K562 (cell line): ENCODE data around the gene ADCY1. TPM values are rescaled to one million over a fixed set of nuclear protein-coding genes. Genes with fewer than 3 reads are reported as not detected.

Source experiments
- ATAC-seq: fragments of 200-7000 bp; cut with Tn5 transposase; 3 replicates; pipeline ENCODE4 v1.9.1; 2020; ENCODE audit warnings: moderate library complexity
- BruUV-seq: library from RNA; stranded (reverse); fragments of 400-500 nt; replicated peaks from 2 replicates; lab custom pipeline; 2021; lab: Mats Ljungman, UMichigan
- CTCF ChIA-PET: fragments of 300-600 bp; formaldehyde crosslinking; extraction: SDS; loops from one replicate; lab custom pipeline; 2021; ENCODE audit warnings: low intra/inter-chr PET ratio; lab: Yijun Ruan, JAX
- POLR2A ChIA-PET: fragments of 300-600, 350-650 bp; sonication (Branson Sonifier 250); formaldehyde crosslinking; extraction: SDS; loops from one replicate; lab custom pipeline; 2021; ENCODE audit warnings: antibody characterized with exemption, inconsistent platforms; lab: Yijun Ruan, JAX
- DNase-seq, 4 experiments: peaks; one replicate each; pipeline versions ENCODE4 v3.0.0 to v3.0.0-alpha.2; 2011 to 2018; ENCODE audit warnings: low spot score in 3 of 4, mixed read lengths in 3 of 4; ENCODE audit errors: extremely low read depth in 1 of 4
- FAIRE-seq: peaks from 2 replicates; lab custom pipeline; 2011; peaks lifted over from hg19 to GRCh38; lab: Jason Lieb, UNC
- H2AFZ ChIP-seq: 2 replicates; pipeline ENCODE4 v1.6.0; 2011; ENCODE audit warnings: low read depth, low read length, control low read depth, inconsistent platforms
- H3K27ac ChIP-seq: fragments of 200-600 bp; 3 replicates; pipeline ENCODE4 v1.8.0; 2011; ENCODE audit warnings: low read depth, mild to moderate bottlenecking, control low read depth, inconsistent platforms, low read length, moderate library complexity, mixed read lengths; ENCODE audit errors: extremely low read depth
- H3K27me3 ChIP-seq, 2 experiments: fragments of 300-600 bp in 1 of 2; 2 replicates in 1 of 2; 3 replicates in 1 of 2; pipeline versions ENCODE4 v1.6.0 to v1.8.0; 2011; ENCODE audit warnings: inconsistent platforms in 2 of 2, low read length in 2 of 2, mild to moderate bottlenecking in 1 of 2, mixed read lengths in 1 of 2, moderate library complexity in 1 of 2; ENCODE audit not compliant: control insufficient read depth in 2 of 2, insufficient read depth in 2 of 2
- H3K36me3 ChIP-seq: fragments of 300-600 bp; 3 replicates; pipeline ENCODE4 v1.8.0; 2011; ENCODE audit warnings: mild to moderate bottlenecking, low read length, inconsistent platforms; ENCODE audit not compliant: control insufficient read depth, insufficient read depth
- H3K4me1 ChIP-seq, 2 experiments: fragments of 200-600 bp in 1 of 2; replicated peaks in 1 of 2; 2 replicates in 1 of 2; 3 replicates in 1 of 2; pipeline versions ENCODE4 v1.5.1 to v1.8.0; 2011; ENCODE audit warnings: inconsistent platforms in 2 of 2, low read length in 2 of 2, mild to moderate bottlenecking in 1 of 2, mixed read lengths in 1 of 2, moderate library complexity in 1 of 2; ENCODE audit not compliant: control insufficient read depth in 2 of 2, insufficient read depth in 2 of 2
- H3K4me2 ChIP-seq: 2 replicates; pipeline ENCODE4 v1.6.1; 2011; ENCODE audit warnings: low read length, control low read depth, inconsistent platforms, mixed read lengths; ENCODE audit not compliant: insufficient read depth
- H3K4me3 ChIP-seq: fragments of 200-600 bp; sonication (generic), shearing (Covaris generic); 2 replicates; pipeline ENCODE4 v1.5.1; 2016; ENCODE audit warnings: control low read depth, inconsistent platforms
- H3K79me2 ChIP-seq: fragments of 200-600 bp; 3 replicates; pipeline ENCODE4 v1.8.0; 2011; ENCODE audit warnings: low read length, inconsistent platforms; ENCODE audit not compliant: control insufficient read depth, insufficient read depth
- H3K9ac ChIP-seq, 2 experiments: 2 replicates each; pipeline versions ENCODE4 v1.6.0 to v1.6.1; 2011; ENCODE audit warnings: low read depth in 2 of 2, low read length in 2 of 2, control low read depth in 1 of 2, inconsistent platforms in 1 of 2, mild to moderate bottlenecking in 1 of 2, mixed read lengths in 1 of 2; ENCODE audit not compliant: insufficient read depth in 1 of 2
- H3K9me1 ChIP-seq: one replicate; pipeline ENCODE4 v1.6.0; 2011; ENCODE audit warnings: inconsistent platforms, mild to moderate bottlenecking, low read length, moderate library complexity; ENCODE audit not compliant: control insufficient read depth, insufficient read depth
- H3K9me3 ChIP-seq: replicated peaks from 2 replicates; pipeline ENCODE4 v1.5.1; 2011; ENCODE audit warnings: low read depth, low read length, inconsistent platforms; ENCODE audit not compliant: control insufficient read depth, insufficient read depth
- H4K20me1 ChIP-seq: replicated peaks from 2 replicates; pipeline ENCODE4 v1.6.1; 2011; ENCODE audit warnings: low read length, inconsistent platforms, mixed read lengths; ENCODE audit not compliant: control insufficient read depth, insufficient read depth
- ARID2 ChIP-seq: fragments of 450-650 bp; IDR thresholded peaks from 2 replicates; pipeline ENCODE4 v1.6.1; 2017; ENCODE audit warnings: antibody characterized with exemption, mild to moderate bottlenecking
- ARID3B ChIP-seq: fragments of 250-450 bp; sonication (Bioruptor Pico); IDR thresholded peaks from 2 replicates; pipeline ENCODE4 v1.4.0; 2020; ENCODE audit warnings: borderline replicate concordance
- CBX1 ChIP-seq: sonication (generic); IDR thresholded peaks from 2 replicates; pipeline ENCODE4 v1.6.1; 2016; ENCODE audit warnings: antibody characterized with exemption, low read depth, mild to moderate bottlenecking
- CBX2 ChIP-seq: fragments of 200-600 bp; sonication (generic); IDR thresholded peaks from one replicate; pipeline ENCODE4 v1.6.1; 2012; ENCODE audit warnings: mild to moderate bottlenecking, low read length, inconsistent platforms; ENCODE audit not compliant: insufficient read depth, poor library complexity, severe bottlenecking
- CTBP1 ChIP-seq: fragments of 450-650 bp; IDR thresholded peaks from 2 replicates; pipeline ENCODE4 v1.6.1; 2016; ENCODE audit warnings: borderline replicate concordance
- ETS2 ChIP-seq: IDR thresholded peaks from 2 replicates; pipeline ENCODE4 v1.6.1; 2016; ENCODE audit warnings: borderline replicate concordance, missing genetic modification characterization, mild to moderate bottlenecking, moderate library complexity, missing compliant biosample characterization; ENCODE audit not compliant: poor library complexity, severe bottlenecking
- GTF2B ChIP-seq: IDR thresholded peaks from 2 replicates; pipeline ENCODE4 v1.6.1; 2011; ENCODE audit not compliant: insufficient read length; ENCODE audit errors: extremely low read depth
- HMG20B ChIP-seq: fragments of 250-450 bp; sonication (Bioruptor Pico); IDR thresholded peaks from 2 replicates; pipeline ENCODE4 v1.5.0; 2021; ENCODE audit warnings: mild to moderate bottlenecking
- KDM1A ChIP-seq, 2 experiments: fragments of 450-650 bp; IDR thresholded peaks; 2 replicates each; pipeline ENCODE4 v1.6.1; 2016; ENCODE audit warnings: mild to moderate bottlenecking in 2 of 2
- KDM4B ChIP-seq, 2 experiments: fragments of 450-650 bp in 1 of 2; sonication (generic) in 1 of 2; IDR thresholded peaks; 2 replicates each; pipeline ENCODE4 v1.6.1; 2016 to 2017; ENCODE audit warnings: borderline replicate concordance in 2 of 2, antibody characterized with exemption in 1 of 2, low read depth in 1 of 2, mild to moderate bottlenecking in 1 of 2
- NFE2 ChIP-seq: IDR thresholded peaks from 2 replicates; pipeline ENCODE4 v1.6.1; 2014; ENCODE audit warnings: antibody characterized with exemption, low read depth
- NFXL1 ChIP-seq: fragments of 450-650 bp; formaldehyde crosslinking; IDR thresholded peaks from 2 replicates; pipeline ENCODE4 v1.4.0; 2021; ENCODE audit warnings: mild to moderate bottlenecking
- POLR3A ChIP-seq: IDR thresholded peaks from 2 replicates; pipeline ENCODE4 v1.6.1; 2011; ENCODE audit warnings: borderline replicate concordance, mild to moderate bottlenecking, moderate library complexity; ENCODE audit not compliant: insufficient read length, insufficient read depth; ENCODE audit errors: extremely low read depth
- RBBP5 ChIP-seq: fragments of 200-600 bp; sonication (generic); IDR thresholded peaks from 2 replicates; pipeline ENCODE4 v1.6.1; 2012; ENCODE audit warnings: borderline replicate concordance, mild to moderate bottlenecking, low read length, control low read depth, inconsistent platforms; ENCODE audit not compliant: insufficient read depth, poor library complexity, severe bottlenecking
- SP2 ChIP-seq: IDR thresholded peaks from 2 replicates; pipeline ENCODE4 v1.6.1; 2011; ENCODE audit warnings: mild to moderate bottlenecking, low read depth, low read length, moderate library complexity; ENCODE audit not compliant: poor library complexity, severe bottlenecking; ENCODE audit errors: extremely low read depth
- ZNF551 ChIP-seq: fragments of 250-450 bp; sonication (Bioruptor Pico); IDR thresholded peaks from 2 replicates; pipeline ENCODE4 v1.5.0; 2021; ENCODE audit warnings: mild to moderate bottlenecking, moderate library complexity
- WGBS: fragments of 100-300 bp; shearing (Covaris generic); methylation state at CpG from one replicate; pipeline ENCODE4 v1.1.6; 2016; ENCODE audit warnings: low coverage, mixed read lengths; ENCODE audit not compliant: insufficient coverage; ENCODE audit errors: missing lambda C conversion rate; 5-methylcytosine and 5-hydroxymethylcytosine counted together
- in situ Hi-C: fragments of 300-500 bp; cut with MboI; formaldehyde crosslinking; loops from 4 replicates; pipeline ENCODE4 v1.15.0; 2018; ENCODE audit warnings: inconsistent platforms, mixed read lengths
- intact Hi-C: fragments of 100-400 bp; cut with micrococcal nuclease; formaldehyde crosslinking; loops from 2 replicates; pipeline ENCODE4 v1.14.2; 2022
- polyA plus RNA-seq, 8 experiments: library from polyadenylated mRNA; depleted of rRNA in 4 of 8; stranded (reverse) in 5 of 8; unstranded in 3 of 8; fragments of >200 nt; fragmentation: Nextera tagmentation in 2 of 8; fragmentation: Illumina TruSeq in 1 of 8; extraction: Ambion mirVana in 2 of 8; extraction: Trizol in 1 of 8; gene quantifications; 2 replicates each; pipeline versions ENCODE4 v1.2.1 to v1.2.3, GENCODE V29; 2011 to 2014; ENCODE audit warnings: inconsistent platforms in 1 of 8, missing spikeins in 1 of 8
- total RNA-seq, 7 experiments: library from RNA; depleted of rRNA in 6 of 7; stranded (reverse); fragments of >200 nt in 6 of 7; fragmentation: Illumina TruSeq in 2 of 7; extraction: Trizol in 2 of 7; gene quantifications; 2 replicates each; pipeline versions ENCODE4 v1.2.1 to v1.2.3, GENCODE V29; 2011 to 2021; ENCODE audit warnings: low replicate concordance in 1 of 7

ADCY1 gene
- total and polyA plus RNA-seq, 9 of the 15 experiments (the other 6 are each of a cell fraction or from before 2014, with no cell fraction given), result under 0.01 to 0.18 (median 0.10) TPM; not detected in 4

GRCh38 chr7:45712872-45713668, 138.9 kb downstream of the ADCY1 start (continued):
- TF ChIP-seq POLR3A, result no peak
- TF ChIP-seq NFXL1, result no peak
- no peak for TF ChIP-seq HMG20B (CRISPR knock-in tag)

- POLR2A ChIA-PET, result interaction anchor here (0.5 to 0.6 kb wide), 2 partner anchors 11 to 121 kb away, joined by 4 read pairs; no protein-coding TSS in a partner anchor
- no peak for DNase-seq
- peaks cover 3% of the 10 kb centered on the region; the same call in 1 of the 2 replicates for H4K20me1 ChIP-seq
- FAIRE-seq, result no peak
- TF ChIP-seq SP2 (no peak), ARID2 (no peak), NFE2 (no peak), CBX1 (no peak), CBX2 (no peak), ZNF551 (no peak), ARID3B (CRISPR knock-in tag) (no peak), GTF2B (no peak), ETS2 (tag) (no peak), KDM4B (IDR thresholded peaks at IDR 0.05; ENCODE audit: borderline replicate concordance in 2 of 2, low read depth in 1 of 2) (no peak), KDM1A (IDR thresholded peaks at IDR 0.05) (no peak), CTBP1 (no peak), RBBP5 (no peak)
- TF ChIP-seq, all 486 proteins: peak for 0
- in situ Hi-C loops, result no loop called here
- BruUV-seq, result no TSS peak
- Histone ChIP-seq H3K27me3 (peaks cover 23 to 87% of the 10 kb centered on the region in 2 experiments; a peak in 4 of 5 replicates), H3K9ac (no peak overlapping the region), H2AFZ (no peak overlapping the region), H3K9me3 (no peaks in the 10 kb centered on the region), H3K36me3 (no peaks in the 10 kb centered on the region), H3K9me1 (no peaks in the 10 kb centered on the region), H3K4me3 (no peak overlapping the region), H3K79me2 (no peaks in the 10 kb centered on the region), H3K27ac (no peak overlapping the region), H3K4me1 (peaks cover 0 to under 1% of the 10 kb centered on the region in 2 experiments; a peak in 1 of 5 replicates), H3K4me2 (no peak overlapping the region)
- WGBS, result under 1% methylated on average over 18 of the region's 23 CpGs
- CTCF ChIA-PET, result no interaction called here
- ATAC-seq, result peak; percentile 5; the same call in 2 of the 3 replicates
- intact Hi-C loops, result no loop called here
Observed at GRCh38 chr7:45713669-45714520, 139.7 kb downstream of the ADCY1 start.
